GM23338 (cell line): ENCODE data around the gene EDEM3. TPM values are rescaled to one million over a fixed set of nuclear protein-coding genes. Genes with fewer than 3 reads are reported as not detected.
"Not testable (repeated sequence)": the region's sequence is repeated elsewhere in the genome, so short reads cannot be mapped to it uniquely, and the experiment has no call there.

Source experiments
- ATAC-seq: fragments of 200-7000 bp; cut with Tn5 transposase; 3 replicates; pipeline ENCODE4 v1.9.1; 2020
- DNase-seq: peaks from one replicate; pipeline ENCODE4 v3.0.0-alpha.2; 2015; ENCODE audit warnings: low spot score
- H2AFZ ChIP-seq: fragments of 200-600 bp; sonication (generic); 2 replicates; pipeline ENCODE4 v1.8.0; 2016; ENCODE audit warnings: antibody characterized with exemption, mild to moderate bottlenecking, moderate library complexity
- H3F3A ChIP-seq: fragments of 200-600 bp; sonication (generic); replicated peaks from 2 replicates; pipeline ENCODE4 v1.8.0; 2017; ENCODE audit warnings: antibody characterized with exemption, mixed run types, low read depth
- H3K27ac ChIP-seq: fragments of 200-600 bp; sonication (generic); 2 replicates; pipeline ENCODE4 v1.6.1; 2016; ENCODE audit warnings: low read depth
- H3K27me3 ChIP-seq: fragments of 200-600 bp; sonication (generic); 2 replicates; pipeline ENCODE4 v1.8.0; 2016; ENCODE audit warnings: mild to moderate bottlenecking, mixed run types, moderate library complexity; ENCODE audit not compliant: insufficient read depth
- H3K36me3 ChIP-seq: fragments of 200-600 bp; sonication (generic); 2 replicates; pipeline ENCODE4 v1.8.0; 2016; ENCODE audit warnings: mild to moderate bottlenecking; ENCODE audit not compliant: insufficient read depth
- H3K4me1 ChIP-seq: fragments of 200-600 bp; sonication (generic); 2 replicates; pipeline ENCODE4 v1.8.0; 2016; ENCODE audit warnings: mild to moderate bottlenecking, moderate library complexity; ENCODE audit not compliant: insufficient read depth
- H3K4me2 ChIP-seq: fragments of 200-600 bp; sonication (generic); 2 replicates; pipeline ENCODE4 v1.7.1; 2017; ENCODE audit warnings: mixed run types
- H3K4me3 ChIP-seq: fragments of 200-600 bp; sonication (generic); 2 replicates; pipeline ENCODE4 v1.6.1; 2016; ENCODE audit warnings: mixed run types
- H3K79me2 ChIP-seq: fragments of 200-600 bp; sonication (generic); replicated peaks from 2 replicates; pipeline ENCODE4 v1.8.0; 2017; ENCODE audit warnings: mild to moderate bottlenecking; ENCODE audit not compliant: insufficient read depth
- H3K9me2 ChIP-seq: fragments of 200-600 bp; sonication (generic); 2 replicates; pipeline ENCODE4 v1.8.0; 2017; ENCODE audit not compliant: insufficient read depth
- H4K20me1 ChIP-seq: fragments of 200-600 bp; sonication (generic); replicated peaks from 2 replicates; pipeline ENCODE4 v1.8.0; 2017; ENCODE audit warnings: mild to moderate bottlenecking; ENCODE audit not compliant: insufficient read depth
- H3K27ac Mint-ChIP-seq: 2 replicates; pipeline ENCODE4 v1.8.0; 2020; ENCODE audit warnings: inconsistent platforms, mild to moderate bottlenecking, moderate library complexity, mixed read lengths
- H3K27me3 Mint-ChIP-seq: 3 replicates; pipeline ENCODE4 v1.8.0; 2022; ENCODE audit warnings: low read depth, mild to moderate bottlenecking, moderate library complexity, mixed read lengths, inconsistent platforms; ENCODE audit not compliant: insufficient read depth, poor library complexity
- H3K36me3 Mint-ChIP-seq: 3 replicates; pipeline ENCODE4 v1.8.0; 2021; ENCODE audit warnings: low read depth, mild to moderate bottlenecking, inconsistent platforms, moderate library complexity, mixed read lengths
- H3K4me1 Mint-ChIP-seq: 3 replicates; pipeline ENCODE4 v1.8.0; 2020; ENCODE audit warnings: mild to moderate bottlenecking, inconsistent platforms, mixed read lengths
- H3K4me3 Mint-ChIP-seq: 3 replicates; pipeline ENCODE4 v1.8.0; 2021; ENCODE audit warnings: moderate library complexity, mild to moderate bottlenecking, inconsistent platforms, mixed read lengths
- H3K9me3 Mint-ChIP-seq: 3 replicates; pipeline ENCODE4 v1.8.0; 2020; ENCODE audit warnings: moderate library complexity, mild to moderate bottlenecking, inconsistent platforms, mixed read lengths
- CREB1 ChIP-seq: fragments of 250-450 bp; sonication (Bioruptor Pico); IDR thresholded peaks from 2 replicates; pipeline ENCODE4 v1.5.0; 2020; ENCODE audit warnings: low read depth, mild to moderate bottlenecking, moderate library complexity
- EZH2 ChIP-seq: fragments of 200-600 bp; sonication (generic); IDR thresholded peaks from one replicate; pipeline ENCODE4 v1.8.0; 2017; ENCODE audit warnings: antibody characterized with exemption, mild to moderate bottlenecking, low read depth; ENCODE audit not compliant: unreplicated experiment
- JUNB ChIP-seq: IDR thresholded peaks from one replicate; pipeline ENCODE4 v1.6.1; 2016; ENCODE audit warnings: antibody characterized with exemption; ENCODE audit not compliant: unreplicated experiment
- ZNF114 ChIP-seq: fragments of 250-450 bp; sonication (Bioruptor Pico); IDR thresholded peaks from 2 replicates; pipeline ENCODE4 v1.5.0; 2020; ENCODE audit warnings: mild to moderate bottlenecking, moderate library complexity
- polyA plus RNA-seq: library from polyadenylated mRNA; unstranded; fragments of >200 nt; fragmentation: Nextera tagmentation; extraction: Ambion mirVana; gene quantifications from 2 replicates; pipeline ENCODE4 v1.2.1, GENCODE V29; 2016
- total RNA-seq: library from RNA; depleted of rRNA; stranded (reverse); fragments of >200 nt; shearing (Covaris generic); gene quantifications from 2 replicates; pipeline ENCODE4 v1.2.3, GENCODE V29; 2014
- TF ChIP-seq, protein P1 (sequence below), 2 experiments: fragments of 200-600 bp in 1 of 2; sonication (generic) in 1 of 2; conservative IDR thresholded peaks; 2 replicates each; pipeline versions ENCODE4 v1.5.1 to v1.6.1; 2016 to 2017; ENCODE audit warnings: antibody characterized with exemption in 2 of 2, low read depth in 2 of 2, mild to moderate bottlenecking in 2 of 2, moderate library complexity in 1 of 2
- TF ChIP-seq, protein P2 (sequence below): IDR thresholded peaks from 2 replicates; pipeline ENCODE4 v1.6.1; 2016; ENCODE audit warnings: antibody characterized with exemption
- TF ChIP-seq, protein P3 (sequence below): IDR thresholded peaks from one replicate; pipeline ENCODE4 v1.6.1; 2018; ENCODE audit warnings: antibody characterized with exemption; ENCODE audit not compliant: unreplicated experiment

Gene EDEM3
- total and polyA plus RNA-seq, 2 experiments from 2014 or later, result 4.8 to 11.5 TPM

DNA sequence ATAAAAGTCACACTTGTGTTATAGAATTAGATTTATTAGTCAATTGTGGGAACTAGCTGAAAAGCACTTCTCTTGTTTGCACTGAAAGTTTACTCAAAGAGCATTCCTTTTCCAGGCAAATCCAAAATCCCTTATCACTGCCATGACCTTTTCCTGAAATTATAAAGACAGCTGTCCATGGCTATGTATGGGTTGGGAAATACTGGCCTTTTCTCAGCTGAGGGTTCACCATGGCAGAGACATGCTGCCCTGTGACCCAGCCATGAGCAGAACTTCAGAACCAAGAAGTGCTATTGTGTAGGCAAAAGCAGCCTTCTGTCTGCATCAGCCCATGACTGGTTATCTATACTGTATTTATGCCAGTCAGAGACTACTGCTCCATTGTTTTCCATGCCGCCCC lies 9.8 kb upstream of the EDEM3 start:
- Histone ChIP-seq H3K27ac (no peak overlapping the region), H2AFZ (no peak overlapping the region), H3K27me3 (no peaks in the 10 kb centered on the region), H3K4me3 (no peak overlapping the region), H3K9me2 (no peaks in the 10 kb centered on the region), H3K4me1 (peaks cover 6% of the 10 kb centered on the region; the same call in 1 of the 2 replicates), H3F3A (no peaks in the 10 kb centered on the region), H3K4me2 (no peak overlapping the region), H3K36me3 (no peaks in the 10 kb centered on the region), H3K79me2 (no peaks in the 10 kb centered on the region), H4K20me1 (no peaks in the 10 kb centered on the region)
- H3K9me3 Mint-ChIP-seq, result no peaks in the 10 kb centered on the region
- H3K36me3 Mint-ChIP-seq, result no peaks in the 10 kb centered on the region
- 0 out of 3 replicates have a peak, but pooled peaks cover 3% of the 10 kb centered on the region for H3K4me1 Mint-ChIP-seq
- no peaks in the 10 kb centered on the region for H3K27me3 Mint-ChIP-seq
- TF ChIP-seq ZNF114 (CRISPR knock-in tag), result no peak
- TF ChIP-seq, protein P1, sequence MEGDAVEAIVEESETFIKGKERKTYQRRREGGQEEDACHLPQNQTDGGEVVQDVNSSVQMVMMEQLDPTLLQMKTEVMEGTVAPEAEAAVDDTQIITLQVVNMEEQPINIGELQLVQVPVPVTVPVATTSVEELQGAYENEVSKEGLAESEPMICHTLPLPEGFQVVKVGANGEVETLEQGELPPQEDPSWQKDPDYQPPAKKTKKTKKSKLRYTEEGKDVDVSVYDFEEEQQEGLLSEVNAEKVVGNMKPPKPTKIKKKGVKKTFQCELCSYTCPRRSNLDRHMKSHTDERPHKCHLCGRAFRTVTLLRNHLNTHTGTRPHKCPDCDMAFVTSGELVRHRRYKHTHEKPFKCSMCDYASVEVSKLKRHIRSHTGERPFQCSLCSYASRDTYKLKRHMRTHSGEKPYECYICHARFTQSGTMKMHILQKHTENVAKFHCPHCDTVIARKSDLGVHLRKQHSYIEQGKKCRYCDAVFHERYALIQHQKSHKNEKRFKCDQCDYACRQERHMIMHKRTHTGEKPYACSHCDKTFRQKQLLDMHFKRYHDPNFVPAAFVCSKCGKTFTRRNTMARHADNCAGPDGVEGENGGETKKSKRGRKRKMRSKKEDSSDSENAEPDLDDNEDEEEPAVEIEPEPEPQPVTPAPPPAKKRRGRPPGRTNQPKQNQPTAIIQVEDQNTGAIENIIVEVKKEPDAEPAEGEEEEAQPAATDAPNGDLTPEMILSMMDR (conservative IDR thresholded peaks at IDR 0.05; ENCODE audit: low read depth in 2 of 2), result no peak
- no peak for TF ChIP-seq EZH2
- TF ChIP-seq JUNB, result no peak
- TF ChIP-seq, protein P2, sequence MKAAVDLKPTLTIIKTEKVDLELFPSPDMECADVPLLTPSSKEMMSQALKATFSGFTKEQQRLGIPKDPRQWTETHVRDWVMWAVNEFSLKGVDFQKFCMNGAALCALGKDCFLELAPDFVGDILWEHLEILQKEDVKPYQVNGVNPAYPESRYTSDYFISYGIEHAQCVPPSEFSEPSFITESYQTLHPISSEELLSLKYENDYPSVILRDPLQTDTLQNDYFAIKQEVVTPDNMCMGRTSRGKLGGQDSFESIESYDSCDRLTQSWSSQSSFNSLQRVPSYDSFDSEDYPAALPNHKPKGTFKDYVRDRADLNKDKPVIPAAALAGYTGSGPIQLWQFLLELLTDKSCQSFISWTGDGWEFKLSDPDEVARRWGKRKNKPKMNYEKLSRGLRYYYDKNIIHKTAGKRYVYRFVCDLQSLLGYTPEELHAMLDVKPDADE, result no peak
- TF ChIP-seq, protein P3, sequence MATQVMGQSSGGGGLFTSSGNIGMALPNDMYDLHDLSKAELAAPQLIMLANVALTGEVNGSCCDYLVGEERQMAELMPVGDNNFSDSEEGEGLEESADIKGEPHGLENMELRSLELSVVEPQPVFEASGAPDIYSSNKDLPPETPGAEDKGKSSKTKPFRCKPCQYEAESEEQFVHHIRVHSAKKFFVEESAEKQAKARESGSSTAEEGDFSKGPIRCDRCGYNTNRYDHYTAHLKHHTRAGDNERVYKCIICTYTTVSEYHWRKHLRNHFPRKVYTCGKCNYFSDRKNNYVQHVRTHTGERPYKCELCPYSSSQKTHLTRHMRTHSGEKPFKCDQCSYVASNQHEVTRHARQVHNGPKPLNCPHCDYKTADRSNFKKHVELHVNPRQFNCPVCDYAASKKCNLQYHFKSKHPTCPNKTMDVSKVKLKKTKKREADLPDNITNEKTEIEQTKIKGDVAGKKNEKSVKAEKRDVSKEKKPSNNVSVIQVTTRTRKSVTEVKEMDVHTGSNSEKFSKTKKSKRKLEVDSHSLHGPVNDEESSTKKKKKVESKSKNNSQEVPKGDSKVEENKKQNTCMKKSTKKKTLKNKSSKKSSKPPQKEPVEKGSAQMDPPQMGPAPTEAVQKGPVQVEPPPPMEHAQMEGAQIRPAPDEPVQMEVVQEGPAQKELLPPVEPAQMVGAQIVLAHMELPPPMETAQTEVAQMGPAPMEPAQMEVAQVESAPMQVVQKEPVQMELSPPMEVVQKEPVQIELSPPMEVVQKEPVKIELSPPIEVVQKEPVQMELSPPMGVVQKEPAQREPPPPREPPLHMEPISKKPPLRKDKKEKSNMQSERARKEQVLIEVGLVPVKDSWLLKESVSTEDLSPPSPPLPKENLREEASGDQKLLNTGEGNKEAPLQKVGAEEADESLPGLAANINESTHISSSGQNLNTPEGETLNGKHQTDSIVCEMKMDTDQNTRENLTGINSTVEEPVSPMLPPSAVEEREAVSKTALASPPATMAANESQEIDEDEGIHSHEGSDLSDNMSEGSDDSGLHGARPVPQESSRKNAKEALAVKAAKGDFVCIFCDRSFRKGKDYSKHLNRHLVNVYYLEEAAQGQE, result no peak
- no peak for TF ChIP-seq CREB1 (CRISPR knock-in tag)
- no peak overlapping the region for H3K4me3 Mint-ChIP-seq
- no peak overlapping the region for H3K27ac Mint-ChIP-seq
- DNase-seq (no peak), ATAC-seq (no peak)

DNA sequence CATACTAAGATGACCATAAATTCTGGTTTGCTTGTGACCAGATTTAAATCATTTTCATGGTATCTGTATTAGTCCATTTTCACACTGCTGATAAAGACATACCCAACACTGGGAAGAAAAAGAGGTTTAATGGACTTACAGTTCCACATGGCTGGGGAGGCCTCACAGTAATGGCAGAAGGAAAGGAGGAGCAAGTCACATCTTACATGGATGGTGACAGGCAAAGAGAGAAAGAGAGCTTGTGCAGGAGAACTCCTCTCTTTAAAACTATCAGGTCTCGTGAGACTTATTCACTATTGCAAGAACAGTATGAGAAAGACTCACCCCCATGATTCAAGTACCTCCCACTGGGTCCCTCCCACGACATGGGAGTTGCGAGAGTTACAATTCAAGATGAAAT lies 8.9 kb upstream of the EDEM3 start:
- not testable (repeated sequence) for H3K79me2 ChIP-seq

More for the DNA sequence above, 8.9 kb upstream of the EDEM3 start:
- H3K27ac ChIP-seq, DNase-seq, H3K9me2 ChIP-seq, H3K27ac Mint-ChIP-seq, H3K27me3 ChIP-seq, H3K9me3 Mint-ChIP-seq, ATAC-seq, H3K27me3 Mint-ChIP-seq, H3K4me3 ChIP-seq, H3K36me3 Mint-ChIP-seq, H2AFZ ChIP-seq, H3F3A ChIP-seq, H3K36me3 ChIP-seq, H3K4me1 Mint-ChIP-seq, H3K4me1 ChIP-seq, H3K4me3 Mint-ChIP-seq, H3K4me2 ChIP-seq, H4K20me1 ChIP-seq: not testable (repeated sequence)
